DMS 273 treated with DMSO at 0.1 percent for 48 hours (cell line): ENCODE measurements around the gene TEX19.

Experiments
- DNase-seq: peaks from one replicate; lab custom pipeline; 2025; lab: John Stamatoyannopoulos, UW

TEX19 gene

GRCh38 chr17:82358465-82359350 is at the start of gene TEX19:
Gene TEX19, plus strand, starts transcription at chr17:82359247. Its CDS starts 2,904 bp downstream, at chr17:82362151.
- no peak for DNase-seq

DNA sequence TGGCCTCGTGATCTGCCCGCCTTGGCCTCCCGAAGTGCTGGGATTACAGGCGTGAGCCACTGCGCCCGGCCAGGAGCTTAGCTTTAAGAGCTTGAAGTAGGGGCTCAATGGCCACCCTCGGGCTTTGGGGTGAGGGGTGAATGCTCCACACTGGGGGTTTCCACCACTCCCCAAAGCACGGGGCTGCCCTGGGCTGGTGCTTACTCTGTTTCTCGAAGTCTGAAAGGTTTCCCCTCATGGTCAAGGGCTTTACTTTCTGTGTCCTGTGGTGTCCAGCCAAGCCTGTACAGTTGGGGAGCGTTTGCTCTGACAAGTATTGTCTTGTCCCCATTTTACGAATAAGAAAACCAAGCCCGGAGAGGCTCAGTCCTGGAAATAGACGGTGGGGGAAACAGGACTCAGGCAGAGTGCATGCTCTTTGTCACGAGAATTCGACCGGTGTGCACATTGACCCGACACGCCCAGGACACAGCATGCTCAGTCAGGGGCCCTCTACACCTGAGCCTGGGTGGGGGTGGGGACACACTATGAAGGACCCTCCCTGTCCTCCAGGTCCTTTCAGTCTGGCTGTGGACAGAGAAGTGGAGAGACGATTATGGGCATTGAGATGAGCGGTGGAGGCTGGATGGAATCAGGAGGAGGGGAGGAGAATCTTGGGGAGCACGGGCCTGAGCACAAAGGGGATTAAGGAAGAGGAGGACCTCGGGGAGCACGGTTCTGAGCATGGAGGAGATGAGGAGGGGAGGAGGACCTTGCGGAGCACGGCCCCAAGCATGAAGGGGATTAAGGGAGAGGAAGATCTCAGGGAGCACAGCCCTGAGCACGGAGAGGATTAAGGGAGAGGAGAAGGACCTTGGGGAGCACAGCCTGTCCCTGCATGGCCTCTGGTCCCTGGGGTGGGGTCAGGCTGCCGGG is 49.1 kb upstream of the TEX19 start:
- no peak for DNase-seq

DNA sequence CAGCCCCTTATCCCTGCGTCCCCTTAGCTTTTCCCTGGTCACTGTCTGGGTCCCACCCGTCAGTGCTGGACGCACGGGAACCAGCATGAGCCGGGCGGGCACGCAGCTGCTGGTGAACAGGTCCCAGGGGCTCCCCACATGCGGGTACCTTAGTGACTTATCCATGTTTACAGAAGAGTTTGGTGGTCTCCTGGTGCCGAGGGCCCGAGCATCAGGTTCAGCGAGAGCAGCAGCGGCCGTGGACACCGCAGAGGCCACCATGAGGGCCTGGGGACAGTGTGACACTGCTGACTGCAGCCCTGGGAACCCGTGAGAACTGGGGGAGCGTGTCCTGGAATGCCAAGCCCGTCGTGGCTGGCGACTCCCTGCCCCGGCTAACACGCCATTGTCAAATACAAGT is 48.2 kb upstream of the TEX19 start:
- DNase-seq, result no peak

GRCh38 chr17:82311971-82312370 is 47.1 kb upstream of the TEX19 start:
- DNase-seq, result no peak

DNA sequence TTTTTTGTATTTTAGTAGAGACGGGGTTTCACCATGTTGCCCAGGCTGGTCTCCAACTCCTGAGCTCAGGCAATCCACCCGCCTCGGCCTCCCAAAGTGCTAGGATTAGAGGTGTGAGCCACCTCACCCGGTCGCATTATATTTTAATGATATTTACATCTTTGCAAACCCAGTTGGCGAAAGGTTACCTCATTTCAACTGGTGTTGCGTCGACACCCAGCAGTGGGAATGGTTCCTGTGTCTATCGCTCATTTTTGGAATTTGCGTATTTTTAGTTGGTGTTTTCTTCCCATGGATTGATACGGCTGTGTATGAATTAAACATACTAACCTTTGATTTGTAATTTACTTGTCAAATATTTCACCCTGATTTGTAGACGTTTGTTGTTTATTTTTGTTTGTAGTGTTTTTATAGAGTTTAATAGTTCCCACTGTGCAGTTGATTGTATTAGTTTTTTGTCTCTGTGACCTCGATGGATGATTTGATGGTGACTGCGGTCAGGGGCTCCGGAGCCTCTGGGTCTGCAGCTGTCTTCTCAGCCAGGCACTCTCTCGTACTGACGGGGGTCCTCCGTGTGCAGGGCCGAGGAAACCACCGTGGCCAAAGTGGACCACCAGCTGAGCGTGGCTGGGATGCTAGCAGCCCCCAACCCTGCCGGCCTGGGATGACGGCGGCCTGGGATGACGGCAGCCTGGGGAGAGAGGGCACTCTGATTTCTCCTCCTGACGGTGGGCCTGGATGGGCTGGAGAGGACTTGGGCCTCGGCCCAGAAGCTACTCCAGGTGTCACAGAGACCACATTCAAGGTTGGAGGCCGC is 45.6 kb upstream of the TEX19 start:
- DNase-seq, result no peak

- DNase-seq, result no peak
These were observed 44.9 kb upstream of the TEX19 start for GRCh38 chr17:82314012-82314726.

DNA sequence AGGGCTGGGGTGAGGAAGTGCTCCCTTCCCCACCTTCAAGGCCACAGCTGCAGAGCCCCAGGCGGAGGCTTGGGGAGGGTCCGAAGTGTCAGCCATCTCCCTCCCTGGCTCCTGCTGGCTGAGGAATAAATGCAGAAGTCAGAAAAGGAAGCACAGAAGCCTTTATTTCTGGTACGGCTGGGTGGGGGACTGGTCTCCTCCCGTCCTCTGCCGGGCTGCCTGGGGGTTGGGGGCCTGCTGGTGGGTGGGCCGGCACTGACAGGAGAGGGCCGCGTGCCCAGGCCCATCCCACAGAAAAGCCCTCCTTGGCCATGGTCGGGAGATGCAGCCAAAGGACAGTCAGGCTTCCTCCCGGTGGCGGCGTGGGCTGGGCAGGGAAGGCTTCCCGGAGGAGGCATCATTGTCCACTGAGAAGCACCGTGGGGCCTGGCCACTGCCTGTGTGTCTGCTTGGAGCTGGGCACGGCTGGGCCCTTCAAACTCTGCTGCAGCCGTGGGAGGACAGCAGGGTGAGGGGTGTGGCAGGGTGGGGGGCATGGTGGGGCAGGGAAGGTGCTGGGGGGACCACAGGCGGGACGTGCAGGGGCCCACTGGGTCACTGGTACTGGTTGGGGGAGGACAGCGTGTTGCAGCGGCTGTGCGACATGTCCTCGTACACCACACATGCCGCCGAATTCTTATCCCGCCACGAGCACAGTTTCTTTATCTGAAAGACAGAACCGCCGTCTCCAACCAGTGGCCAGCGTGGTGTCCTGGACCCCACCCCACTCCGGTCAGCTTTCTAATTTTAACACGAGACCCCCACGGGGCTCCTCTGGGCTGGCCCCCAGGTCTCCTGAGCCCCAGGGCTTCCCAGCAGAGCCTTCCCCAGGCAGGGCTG is 44.1 kb upstream of the TEX19 start:
- DNase-seq, result no peak

DNA sequence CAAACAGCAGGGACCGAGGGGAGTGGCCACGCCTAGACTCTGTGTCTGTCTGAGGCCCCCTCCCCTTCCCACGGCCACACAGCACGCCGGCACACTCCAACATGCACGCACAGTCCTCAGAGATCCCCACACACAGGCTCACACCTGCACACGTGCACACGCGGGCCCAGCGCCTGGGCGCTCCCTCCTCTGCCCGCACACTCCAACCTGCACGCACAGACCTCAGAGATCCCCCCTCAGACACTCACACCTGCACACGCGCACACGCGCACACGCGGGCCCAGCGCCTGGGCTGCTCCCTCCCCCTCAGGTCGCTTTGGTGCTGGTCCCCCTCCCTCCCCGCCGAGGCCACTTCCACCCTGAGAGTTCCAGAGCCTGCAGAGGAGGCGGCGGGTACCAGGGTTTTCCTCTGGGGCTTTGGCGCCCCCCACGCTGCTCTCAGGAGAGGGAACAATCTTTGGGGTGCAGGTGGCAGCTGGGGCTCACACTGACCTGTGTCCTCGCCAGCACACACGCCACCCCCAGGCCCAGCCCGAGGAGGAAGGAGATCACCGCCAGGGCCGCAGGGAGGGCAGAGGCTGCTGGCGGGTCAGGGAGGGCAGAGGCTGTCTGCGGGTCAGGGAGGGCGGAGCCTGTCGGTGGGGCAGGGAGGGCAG is 43.2 kb upstream of the TEX19 start:
- no peak for DNase-seq

DNA sequence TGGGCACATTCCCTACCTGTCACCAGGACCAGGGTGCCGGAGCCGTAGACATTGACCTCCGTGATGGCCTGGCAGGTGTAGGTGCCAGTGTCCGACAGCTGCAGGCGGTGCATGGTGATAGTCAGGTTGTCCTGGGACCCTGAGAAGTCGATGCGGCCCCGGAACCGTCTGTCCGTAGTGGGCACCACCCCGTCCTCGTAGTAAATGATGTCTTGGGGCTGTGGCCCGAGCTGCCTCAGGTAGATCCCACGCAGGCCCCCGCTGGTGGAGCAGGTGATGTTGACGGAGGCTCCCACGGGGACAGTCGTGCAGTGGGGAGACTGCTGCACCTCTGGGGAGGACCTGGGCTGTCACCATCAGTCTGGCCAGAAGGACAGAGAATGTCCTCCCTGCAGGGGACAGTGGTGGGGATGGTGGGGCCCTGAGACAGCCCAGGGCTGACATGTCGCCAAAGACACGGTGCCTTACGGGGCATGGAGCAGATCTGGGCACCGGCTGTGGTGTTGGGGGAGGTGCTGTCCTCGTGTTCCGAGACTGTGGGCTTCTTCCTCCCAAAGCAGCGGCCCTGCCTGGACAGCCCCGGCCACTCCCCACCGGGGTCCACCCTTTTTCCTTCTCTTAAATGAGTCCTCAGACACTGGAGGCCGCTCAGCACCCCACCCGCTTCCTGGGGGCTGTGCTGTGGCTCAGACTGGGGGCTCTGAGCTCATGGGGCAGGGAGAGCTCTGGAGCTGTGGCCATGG is 42.2 kb upstream of the TEX19 start:
- DNase-seq, result no peak

GRCh38 chr17:82317394-82318168 is 41.5 kb upstream of the TEX19 start, which contains the start of gene CD7:
Gene CD7, minus strand, starts transcription at chr17:82317608. Its CDS starts 113 bp downstream, at chr17:82317495.
- DNase-seq, result no peak

DNA sequence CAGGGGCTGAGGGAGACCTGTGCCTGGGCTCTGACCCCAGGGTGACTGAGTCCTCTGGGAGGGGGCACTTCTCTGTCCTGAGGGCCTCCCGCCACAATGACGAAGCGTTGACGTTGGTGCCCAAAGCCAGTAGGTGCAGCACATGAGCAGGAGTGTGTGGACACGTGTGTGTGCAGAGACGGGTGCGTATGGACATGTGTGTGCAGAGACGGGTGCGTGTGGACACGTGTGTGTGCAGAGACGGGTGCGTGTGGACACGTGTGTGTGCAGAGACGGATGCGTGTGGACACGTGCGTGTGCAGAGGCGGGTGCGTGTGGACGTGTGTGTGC is 40.9 kb upstream of the TEX19 start:
- no peak for DNase-seq

DNA sequence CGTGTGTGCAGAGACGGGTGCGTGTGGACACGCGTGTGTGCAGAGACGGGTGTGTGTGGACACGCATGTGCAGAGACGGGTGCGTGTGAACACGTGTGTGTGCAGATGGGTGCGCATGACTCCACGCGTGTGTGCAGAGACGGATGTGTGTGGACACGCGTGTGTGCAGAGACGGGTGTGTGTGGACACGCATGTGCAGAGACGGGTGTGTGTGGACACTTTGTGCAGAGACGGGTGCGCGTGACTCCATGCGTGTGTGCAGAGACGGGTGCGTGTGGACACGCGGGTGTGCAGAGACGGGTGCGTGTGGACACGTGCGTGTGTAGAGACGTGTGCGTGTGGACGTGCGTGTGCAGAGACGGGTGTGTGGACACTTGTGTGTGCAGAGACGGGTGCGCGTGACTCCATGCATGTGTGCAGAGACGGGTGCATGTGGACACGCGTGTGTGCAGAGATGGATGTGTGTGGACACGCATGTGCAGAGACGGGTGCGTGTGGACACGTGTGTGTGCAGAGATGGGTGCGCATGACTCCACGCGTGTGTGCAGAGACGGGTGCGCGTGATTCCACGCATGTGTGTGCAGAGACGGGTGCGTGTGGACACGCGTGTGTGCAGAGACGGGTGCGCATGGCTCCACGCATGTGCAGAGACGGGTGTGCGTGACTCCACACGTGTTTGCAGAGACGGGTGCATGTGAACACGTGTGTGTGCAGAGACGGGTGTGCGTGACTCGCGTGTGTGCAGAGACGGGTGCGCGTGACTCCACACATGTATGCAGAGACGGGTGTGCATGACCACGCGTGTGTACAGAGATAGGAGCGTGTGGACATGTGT is 40.1 kb upstream of the TEX19 start:
- DNase-seq, result no peak

GRCh38 chr17:82319619-82320062 is 39.4 kb upstream of the TEX19 start:
- DNase-seq, result no peak

- no peak for DNase-seq
These were observed 38.8 kb upstream of the TEX19 start for GRCh38 chr17:82320140-82320840.

- no peak for DNase-seq
These were observed 37.8 kb upstream of the TEX19 start for GRCh38 chr17:82320956-82321927.
